VCaP (cell line): ENCODE measurements around the gene ESPL1.
A peak's percentile ranks its signal among the peaks of the same experiment; 100 is the strongest.

ENCODE experiments used
- H3K27ac ChIP-seq: fragments of 450-650 bp; 2 replicates; pipeline ENCODE4 v1.5.1; 2017
- CTCF ChIP-seq: fragments of 450-650 bp; conservative IDR thresholded peaks from 2 replicates; pipeline ENCODE4 v1.5.1; 2017; ENCODE audit warnings: mild to moderate bottlenecking, moderate library complexity

Gene ESPL1

GRCh38 chr12:53254816-53255545 is 13.1 kb upstream of the ESPL1 start:
- no peak for TF ChIP-seq CTCF
- no peak overlapping the region for H3K27ac ChIP-seq

- H3K27ac ChIP-seq, result no peak overlapping the region
- TF ChIP-seq CTCF, result no peak
Observed at GRCh38 chr12:53255996-53256395, 12.1 kb upstream of the ESPL1 start.

- no peak overlapping the region for H3K27ac ChIP-seq
Observed at GRCh38 chr12:53258541-53259539, 9.3 kb upstream of the ESPL1 start.

GRCh38 chr12:53259891-53260290 is 8.2 kb upstream of the ESPL1 start:
- TF ChIP-seq CTCF, result no peak
- no peak overlapping the region for H3K27ac ChIP-seq

More at GRCh38 chr12:53258541-53259539, 9.3 kb upstream of the ESPL1 start:
- no peak for TF ChIP-seq CTCF

- TF ChIP-seq CTCF, result no peak
- no peak overlapping the region for H3K27ac ChIP-seq
Observed at GRCh38 chr12:53265783-53266182, 2.3 kb upstream of the ESPL1 start.

GRCh38 chr12:53267306-53267998 is 647 bp upstream of the ESPL1 start:
- no peak for TF ChIP-seq CTCF
- H3K27ac ChIP-seq, result peak overlapping the region; percentile 70; the same call in 1 of the 2 replicates
